NCI-H146 treated with DMSO at 0.1 percent for 48 hours (cell line): Measurements from ENCODE around the gene MIDN.

Experiments
- DNase-seq: peaks from one replicate; lab custom pipeline; 2025; ENCODE audit not compliant: unreplicated experiment; lab: John Stamatoyannopoulos, UW

MIDN gene

GRCh38 chr19:1220976-1221903, 27.1 kb upstream of the MIDN start:
- no peak for DNase-seq

- DNase-seq, result no peak
Observed at GRCh38 chr19:1221904-1222255, 26.5 kb upstream of the MIDN start.

DNA sequence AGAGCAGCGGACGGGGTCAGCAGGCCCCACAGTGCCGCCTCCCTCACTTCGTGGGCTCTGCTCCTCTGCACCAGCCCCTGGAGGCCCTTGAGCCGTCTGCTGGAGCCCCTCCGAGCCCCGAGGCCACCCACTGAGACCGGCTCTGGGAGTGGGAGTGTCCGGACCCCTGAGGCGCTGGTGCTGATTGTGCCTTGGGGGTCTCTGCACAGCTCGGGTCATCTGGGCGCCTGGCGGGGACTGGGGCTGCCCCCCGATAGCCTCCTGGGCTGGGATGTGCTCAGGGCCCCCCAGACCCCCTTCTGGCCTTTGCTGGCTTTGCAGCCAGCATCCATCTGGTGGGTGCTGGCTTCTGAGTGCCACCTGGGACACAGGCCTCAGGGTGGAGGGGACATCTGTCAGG, 26.0 kb upstream of the MIDN start:
- DNase-seq, result no peak

GRCh38 chr19:1223018-1223855, 25.1 kb upstream of the MIDN start:
- no peak for DNase-seq

GRCh38 chr19:1224047-1224825, 24.1 kb upstream of the MIDN start:
- no peak for DNase-seq

DNA sequence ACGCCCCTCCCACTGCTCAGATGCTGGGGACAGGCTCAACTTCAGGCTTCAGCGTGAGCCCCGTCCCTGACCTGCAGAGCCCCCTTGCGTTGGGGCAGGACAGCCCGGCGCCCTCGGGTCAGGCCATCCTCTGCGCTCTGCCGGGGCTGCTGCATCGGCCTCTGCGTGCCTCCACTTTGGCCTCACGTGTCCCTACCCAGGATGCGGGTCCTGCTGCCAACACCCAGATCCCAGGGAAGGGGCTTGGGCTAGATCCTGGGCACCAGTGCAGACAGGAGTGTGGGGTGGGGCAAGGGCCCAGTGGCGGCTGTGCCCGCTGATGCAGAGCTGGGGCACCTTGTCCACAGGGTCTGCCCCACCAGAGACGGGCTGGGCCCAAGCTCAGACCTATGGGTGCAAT, 23.5 kb upstream of the MIDN start:
- DNase-seq, result no peak

DNA sequence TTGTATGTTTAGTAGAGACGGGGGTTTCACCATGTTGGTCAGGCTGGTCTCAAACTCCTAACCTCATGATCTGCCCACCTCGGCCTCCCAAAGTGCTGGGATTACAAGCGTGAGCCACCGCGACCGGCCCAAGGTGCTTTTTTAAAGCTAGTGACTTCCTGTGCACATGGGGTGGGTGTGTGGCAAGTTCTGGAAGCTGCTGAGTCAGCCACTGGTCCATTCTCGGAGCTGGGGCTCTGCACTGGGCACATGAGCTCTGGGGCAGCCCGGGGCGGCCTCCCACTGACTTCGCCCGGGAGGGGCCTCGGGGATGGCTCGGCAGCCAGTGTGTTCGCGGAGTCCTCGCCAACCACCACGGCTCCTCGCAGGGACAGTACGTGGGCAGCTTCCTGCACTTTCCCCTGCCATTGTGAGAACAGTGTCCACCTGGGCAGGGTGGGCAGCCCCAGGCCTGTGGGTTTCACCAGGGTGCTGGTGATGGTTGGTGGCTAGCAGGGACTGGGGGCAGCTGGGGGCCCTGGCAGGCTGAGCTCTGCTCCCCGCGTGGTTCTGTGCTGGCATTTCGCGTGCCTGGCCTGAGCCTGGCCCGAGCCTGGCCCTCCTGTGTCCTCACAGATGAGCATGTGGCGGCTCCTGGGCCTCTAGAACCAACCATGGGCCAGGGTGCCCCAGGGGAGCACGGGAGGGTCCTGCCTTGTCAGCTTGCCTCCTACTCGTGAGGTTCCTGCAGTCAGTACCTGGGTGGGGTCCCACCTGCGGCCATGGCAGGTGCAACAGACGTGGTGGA, 22.8 kb upstream of the MIDN start:
- DNase-seq, result no peak

DNA sequence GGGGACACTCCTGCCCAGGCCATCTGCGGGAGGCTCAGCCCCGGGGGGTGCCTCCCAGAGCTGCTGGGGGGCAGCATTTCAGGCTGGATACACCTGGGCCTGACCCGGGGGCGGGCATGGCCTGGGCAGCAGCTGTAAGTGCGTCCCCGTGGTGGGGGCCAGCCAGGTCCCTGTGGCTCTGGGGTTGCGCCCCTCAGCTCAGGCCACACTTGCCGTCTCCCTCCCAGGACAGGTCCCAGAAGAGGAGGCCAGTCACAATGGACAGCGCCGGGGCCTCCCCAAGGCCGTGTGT, 22.2 kb upstream of the MIDN start:
- no peak for DNase-seq

DNA sequence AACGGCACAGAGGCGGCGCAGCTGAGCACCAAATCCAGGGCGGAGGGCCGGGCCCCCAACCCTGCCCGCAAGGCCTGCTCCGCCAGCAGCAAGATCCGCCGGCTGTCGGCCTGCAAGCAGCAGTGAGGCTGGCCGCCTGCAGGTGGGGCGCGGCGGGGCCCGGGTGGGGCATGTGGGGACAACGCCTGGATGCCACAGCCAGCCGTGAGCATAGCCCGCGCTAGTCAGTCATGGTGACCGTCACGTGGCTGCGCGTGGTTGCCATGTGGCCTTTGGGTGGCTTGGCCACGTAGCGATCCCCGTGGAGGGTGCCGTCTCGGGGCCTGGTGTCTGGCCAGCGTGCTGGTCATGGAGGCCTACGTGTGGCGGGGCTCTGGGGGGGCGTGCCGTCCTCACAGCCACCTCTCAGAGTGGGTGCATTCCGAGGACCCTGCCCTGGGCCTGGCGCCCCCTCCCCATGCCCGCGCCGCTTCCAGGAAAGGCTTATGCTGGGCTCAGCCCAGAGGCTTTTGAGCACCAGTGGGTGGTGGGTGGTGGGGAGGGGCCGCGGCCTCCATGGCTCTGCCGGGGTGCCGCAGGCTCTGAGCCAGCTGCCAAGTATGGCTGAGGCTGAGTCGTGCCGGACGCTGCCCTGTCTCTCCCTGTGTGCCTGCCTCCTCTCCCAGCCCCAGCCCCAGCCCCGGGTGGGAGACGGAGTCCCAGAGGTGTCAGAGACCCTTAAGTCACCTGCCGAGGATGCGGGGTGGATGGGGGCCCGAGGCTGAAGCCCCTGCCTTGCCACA, 21.7 kb upstream of the MIDN start:
- DNase-seq, result no peak

- no peak for DNase-seq
Observed at GRCh38 chr19:1227304-1228054, 20.9 kb upstream of the MIDN start.

DNA sequence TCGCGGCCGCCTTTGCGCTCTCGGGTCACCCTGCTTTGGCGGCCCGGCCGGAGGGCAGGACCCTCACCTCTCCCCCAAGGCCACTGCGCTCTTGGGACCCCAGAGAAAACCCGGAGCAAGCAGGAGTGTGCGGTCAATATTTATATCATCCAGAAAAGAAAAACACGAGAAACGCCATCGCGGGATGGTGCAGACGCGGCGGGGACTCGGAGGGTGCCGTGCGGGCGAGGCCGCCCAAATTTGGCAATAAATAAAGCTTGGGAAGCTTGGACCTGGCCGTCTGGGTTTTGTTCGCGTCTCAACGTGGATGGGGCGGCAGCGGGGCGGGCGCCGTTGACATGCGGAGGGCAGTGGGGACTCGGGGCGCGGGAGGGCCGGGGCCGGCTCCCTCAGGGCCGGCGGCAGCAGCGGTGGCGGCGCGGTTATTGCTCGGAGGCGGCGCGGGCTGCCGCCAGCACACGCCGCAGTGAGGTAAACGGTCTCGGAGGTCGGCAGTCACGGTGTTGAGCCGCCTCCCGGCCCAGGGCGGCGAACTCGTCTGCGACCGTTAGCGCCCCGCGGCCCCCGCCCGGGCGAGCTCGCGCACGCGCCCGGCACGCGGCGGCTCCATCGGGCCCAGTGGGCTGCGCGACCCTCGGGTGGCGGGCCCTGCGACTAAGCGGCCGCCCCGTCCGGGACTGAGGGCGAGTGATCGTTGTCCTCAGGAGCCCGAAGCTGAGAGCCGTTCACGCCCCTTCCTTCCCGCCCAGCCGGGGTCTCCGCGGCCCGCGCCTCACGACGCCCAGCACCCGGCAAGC, 20.0 kb upstream of the MIDN start:
- DNase-seq, result no peak

DNA sequence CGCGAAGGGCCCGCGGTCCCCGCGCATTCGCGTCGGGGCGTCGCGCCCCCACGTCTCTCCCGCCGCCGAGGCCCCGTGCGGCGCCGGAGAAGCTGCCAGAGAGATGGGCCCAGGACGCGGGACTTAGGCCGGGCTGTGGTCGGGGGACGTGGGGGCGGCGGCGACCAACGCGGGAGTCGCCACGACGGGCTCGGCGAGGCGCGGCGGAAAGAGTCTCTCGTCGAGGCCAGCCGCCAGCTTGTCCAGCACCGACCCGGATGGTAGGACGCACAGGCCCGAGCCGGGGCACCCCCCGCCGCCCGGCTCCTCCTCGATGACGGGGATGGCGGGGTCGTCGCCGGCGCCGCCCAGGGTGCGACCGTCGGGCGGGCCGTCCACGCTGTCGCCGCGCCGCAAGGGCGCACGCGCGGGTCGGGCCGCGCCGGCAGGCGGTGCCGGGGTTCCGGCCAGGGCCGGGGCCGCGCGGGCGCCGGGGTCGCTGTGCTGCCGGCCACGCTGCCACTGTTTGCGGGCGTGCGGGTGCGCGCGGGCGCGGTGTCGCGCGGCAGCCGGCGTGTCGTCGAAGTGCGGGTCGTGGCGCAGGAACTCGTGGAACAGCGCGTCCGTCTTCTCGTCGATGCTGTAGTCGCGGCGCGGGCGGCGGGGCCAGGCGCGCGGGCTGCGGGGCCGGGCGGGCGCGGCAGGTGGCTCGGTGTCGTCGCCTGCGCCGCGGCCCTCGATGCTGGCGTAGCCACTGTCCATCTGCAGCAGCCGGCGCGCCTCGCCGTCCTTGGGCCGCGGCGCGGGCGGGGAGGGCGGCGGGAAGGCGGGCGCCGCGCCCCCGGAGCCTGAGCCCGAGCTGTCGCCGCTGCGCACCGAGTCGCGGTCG, 19.1 kb upstream of the MIDN start:
- DNase-seq, result no peak

DNA sequence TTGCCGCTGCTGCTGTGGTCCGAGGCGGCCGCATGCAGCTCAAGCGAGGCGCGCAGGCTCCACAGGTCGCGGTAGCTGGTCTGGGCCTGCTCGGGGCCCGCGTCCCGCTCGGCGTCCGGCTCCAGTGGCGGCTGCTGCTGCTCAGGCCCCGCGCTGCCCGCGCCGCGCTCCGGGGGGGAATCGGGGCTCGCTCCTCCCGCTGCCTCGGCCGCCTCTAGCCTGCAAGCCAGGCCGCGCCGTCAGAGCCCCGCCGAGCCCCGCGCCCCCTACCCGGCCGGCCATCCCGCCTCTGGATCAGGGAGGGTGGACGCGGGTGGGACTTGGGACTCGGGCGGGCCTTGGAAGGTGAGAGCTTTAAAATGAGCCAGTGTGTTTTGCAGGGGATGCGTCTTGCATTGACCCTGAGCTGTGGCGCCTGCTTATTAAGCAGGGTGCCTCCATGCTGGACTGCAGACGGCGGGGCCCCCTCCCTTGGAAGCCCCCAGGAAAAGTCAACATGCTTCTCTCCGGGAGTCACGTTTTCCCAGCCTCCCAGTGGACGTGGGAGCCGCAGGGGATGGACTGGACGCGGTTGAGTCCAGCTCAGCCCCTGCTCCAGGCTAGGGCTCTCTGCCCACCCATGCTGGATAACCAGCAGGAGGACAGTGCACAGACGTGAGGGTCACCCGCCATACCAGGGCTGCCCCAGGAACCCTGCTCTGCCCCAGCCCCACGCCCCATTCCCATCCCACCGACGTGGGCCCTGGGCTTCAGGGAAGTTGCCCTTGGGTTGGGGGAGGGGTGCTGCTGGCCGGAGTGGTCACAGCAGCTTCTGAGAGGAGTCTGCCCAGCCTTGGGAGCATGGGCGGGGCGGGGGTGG, 18.2 kb upstream of the MIDN start:
- no peak for DNase-seq

DNA sequence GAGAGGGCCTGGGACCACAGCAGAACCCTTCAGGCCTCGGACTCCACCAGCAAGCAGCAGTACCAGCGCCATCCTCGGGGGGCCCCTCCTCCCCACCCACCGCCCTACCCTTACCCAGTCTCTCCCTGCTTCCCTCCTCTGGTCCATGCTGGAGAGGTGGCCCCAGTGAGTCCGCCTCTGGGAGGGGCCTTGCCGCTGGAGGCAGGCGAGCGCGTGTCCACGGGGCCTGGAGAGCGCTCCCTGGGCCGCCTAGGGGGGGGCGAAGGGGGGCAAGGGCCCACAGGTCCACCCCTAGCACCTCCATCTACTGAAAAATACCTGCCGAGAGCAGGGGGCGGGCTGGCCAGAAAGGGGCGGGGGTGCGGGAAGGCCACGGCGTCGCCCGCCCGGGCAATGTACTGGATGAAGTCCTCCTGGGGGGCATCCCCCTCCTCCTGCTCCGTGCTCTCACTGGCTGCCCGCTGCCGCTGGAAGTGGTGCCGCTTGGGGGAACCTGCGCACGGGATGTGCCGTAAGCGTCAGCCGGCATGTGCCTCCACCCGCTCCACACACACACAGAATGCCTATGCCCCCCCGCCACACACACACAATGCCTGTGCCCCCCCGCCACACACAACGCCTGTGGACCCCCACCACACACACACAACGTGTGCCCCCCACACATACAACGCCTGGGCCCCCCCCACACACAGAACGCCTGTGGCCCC, 17.4 kb upstream of the MIDN start:
- no peak for DNase-seq

GRCh38 chr19:1231729-1232637, 16.4 kb upstream of the MIDN start:
- no peak for DNase-seq
